Liver (tissue), 9 donors: ENCODE results near the gene KRT222. TPM values are rescaled to one million over a fixed set of nuclear protein-coding genes. Genes with fewer than 3 reads are reported as not detected.

Experiments
- DNase-seq: peaks from one replicate; pipeline ENCODE4 v3.0.0-alpha.2; 2017; ENCODE audit warnings: low spot score
- H3K27ac ChIP-seq, 2 donors: one replicate each; pipeline ENCODE4 v1.7.0; 2013; ENCODE audit warnings: inconsistent platforms in 2 of 2, low read length in 2 of 2, control low read depth in 1 of 2, low read depth in 1 of 2, mild to moderate bottlenecking in 1 of 2
- H3K27me3 ChIP-seq, 4 donors: one replicate each; pipeline versions ENCODE4 v1.6.1 to v1.7.0; 2013; ENCODE audit warnings: low read length in 3 of 4, inconsistent platforms in 1 of 4, mild to moderate bottlenecking in 1 of 4, moderate library complexity in 1 of 4; ENCODE audit not compliant: control insufficient read depth in 4 of 4, insufficient read depth in 4 of 4
- H3K36me3 ChIP-seq, 4 donors: one replicate each; pipeline versions ENCODE4 v1.6.1 to v1.7.0; 2013; ENCODE audit warnings: low read length in 3 of 4, mild to moderate bottlenecking in 3 of 4, low read depth in 1 of 4, moderate library complexity in 1 of 4; ENCODE audit not compliant: control insufficient read depth in 4 of 4, insufficient read depth in 3 of 4
- H3K4me1 ChIP-seq, 4 donors: one replicate each; pipeline versions ENCODE4 v1.6.1 to v1.7.0; 2013; ENCODE audit warnings: low read length in 3 of 4, mild to moderate bottlenecking in 3 of 4, moderate library complexity in 1 of 4; ENCODE audit not compliant: control insufficient read depth in 4 of 4, insufficient read depth in 4 of 4
- H3K4me3 ChIP-seq, 3 donors: one replicate each; pipeline versions ENCODE4 v1.6.1 to v1.7.0; 2013; ENCODE audit warnings: low read length in 3 of 3, control low read depth in 1 of 3, low read depth in 1 of 3, mild to moderate bottlenecking in 1 of 3
- H3K9ac ChIP-seq, 2 donors: one replicate each; pipeline ENCODE4 v1.7.0; 2013; ENCODE audit warnings: low read length in 2 of 2, mild to moderate bottlenecking in 2 of 2, moderate library complexity in 2 of 2, control low read depth in 1 of 2, low read depth in 1 of 2
- H3K9me3 ChIP-seq, 4 donors: one replicate each; pipeline versions ENCODE4 v1.6.1 to v1.7.0; 2013; ENCODE audit warnings: low read length in 3 of 4; ENCODE audit not compliant: control insufficient read depth in 4 of 4
- EGR1 ChIP-seq, 2 donors: IDR thresholded peaks; 2 replicates each; pipeline ENCODE4 v1.6.1; 2016 to 2018; ENCODE audit warnings: antibody characterized with exemption in 2 of 2, low read depth in 2 of 2
- FOXA1 ChIP-seq: IDR thresholded peaks from 2 replicates; pipeline ENCODE4 v1.6.1; 2016; ENCODE audit warnings: antibody characterized with exemption
- FOXA2 ChIP-seq: IDR thresholded peaks from 2 replicates; pipeline ENCODE4 v1.6.1; 2016; ENCODE audit warnings: antibody characterized with exemption
- GABPA ChIP-seq, 2 donors: IDR thresholded peaks in 1 of 2; conservative IDR thresholded peaks in 1 of 2; 2 replicates each; pipeline ENCODE4 v1.6.1; 2016; ENCODE audit warnings: antibody characterized with exemption in 2 of 2, mild to moderate bottlenecking in 1 of 2, moderate library complexity in 1 of 2
- HNF4A ChIP-seq, 2 donors: conservative IDR thresholded peaks; 2 replicates each; pipeline ENCODE4 v1.6.1; 2016; ENCODE audit warnings: antibody characterized with exemption in 2 of 2, mild to moderate bottlenecking in 2 of 2
- HNF4G ChIP-seq: IDR thresholded peaks from 2 replicates; pipeline ENCODE4 v1.6.1; 2016; ENCODE audit warnings: antibody characterized with exemption
- JUND ChIP-seq, 2 donors: IDR thresholded peaks; 2 replicates each; pipeline ENCODE4 v1.6.1; 2016; ENCODE audit warnings: antibody characterized with exemption in 2 of 2
- NR2F2 ChIP-seq: IDR thresholded peaks from 2 replicates; pipeline ENCODE4 v1.6.1; 2016; ENCODE audit warnings: antibody characterized with exemption
- RAD21 ChIP-seq, 2 donors: IDR thresholded peaks; 2 replicates each; pipeline ENCODE4 v1.6.1; 2016; ENCODE audit warnings: antibody characterized with exemption in 2 of 2, mild to moderate bottlenecking in 2 of 2
- SP1 ChIP-seq: IDR thresholded peaks from 2 replicates; pipeline ENCODE4 v1.6.1; 2018; ENCODE audit warnings: antibody characterized with exemption, mild to moderate bottlenecking
- WGBS: extraction: QIAGEN DNeasy Blood & Tissue Kit; methylation state at CpG from one replicate; pipeline ENCODE4 v1.1.7; 2013; 5-methylcytosine and 5-hydroxymethylcytosine counted together
- polyA plus RNA-seq, 2 donors: library from polyadenylated mRNA; stranded (reverse) in 1 of 2; unstranded in 1 of 2; fragments of 200-250 nt in 1 of 2; fragments of >200 nt in 1 of 2; fragmentation: Nextera tagmentation in 1 of 2; extraction: Ambion mirVana in 1 of 2; gene quantifications; one replicate each; pipeline versions ENCODE4 v1.2.1 to v1.2.3, GENCODE V29; 2013 to 2015
- total RNA-seq, 2 donors: library from RNA; depleted of rRNA; stranded (reverse); fragments of >200 nt; gene quantifications; one replicate each; pipeline ENCODE4 v1.2.3, GENCODE V29; 2014
- TF ChIP-seq, protein P1 (sequence below): IDR thresholded peaks from 2 replicates; pipeline ENCODE4 v1.6.1; 2016; ENCODE audit warnings: antibody characterized with exemption, mild to moderate bottlenecking
- TF ChIP-seq, protein P2 (sequence below): fragments of 150-350 bp; IDR thresholded peaks from 2 replicates; pipeline ENCODE4 v1.5.1; 2017; ENCODE audit warnings: improper control_type of control experiment, low read depth, low read length; ENCODE audit not compliant: missing input control
- TF ChIP-seq, protein P3 (sequence below): IDR thresholded peaks from 2 replicates; pipeline ENCODE4 v1.6.1; 2016; ENCODE audit warnings: antibody characterized with exemption
- donor health status: healthy.
- donor health status: healthy.
- donor health status: healthy.
- donor health status: healthy.
- donor health status: healthy.

The KRT222 gene
- total and polyA plus RNA-seq, 4 donors = 1.9 to 5.6 (median 2.9) TPM

GRCh38 chr17:40646791-40647623 is 18.0 kb downstream of the KRT222 start:
- H3K36me3 ChIP-seq = peaks cover 2 to 18% (median 8%) of the 10 kb centered on the region in 4 donors
- 9% methylated on average over 18 of the region's 18 CpGs for WGBS
- H3K27me3 ChIP-seq = no peaks in the 10 kb centered on the region
- TF ChIP-seq, protein P1, sequence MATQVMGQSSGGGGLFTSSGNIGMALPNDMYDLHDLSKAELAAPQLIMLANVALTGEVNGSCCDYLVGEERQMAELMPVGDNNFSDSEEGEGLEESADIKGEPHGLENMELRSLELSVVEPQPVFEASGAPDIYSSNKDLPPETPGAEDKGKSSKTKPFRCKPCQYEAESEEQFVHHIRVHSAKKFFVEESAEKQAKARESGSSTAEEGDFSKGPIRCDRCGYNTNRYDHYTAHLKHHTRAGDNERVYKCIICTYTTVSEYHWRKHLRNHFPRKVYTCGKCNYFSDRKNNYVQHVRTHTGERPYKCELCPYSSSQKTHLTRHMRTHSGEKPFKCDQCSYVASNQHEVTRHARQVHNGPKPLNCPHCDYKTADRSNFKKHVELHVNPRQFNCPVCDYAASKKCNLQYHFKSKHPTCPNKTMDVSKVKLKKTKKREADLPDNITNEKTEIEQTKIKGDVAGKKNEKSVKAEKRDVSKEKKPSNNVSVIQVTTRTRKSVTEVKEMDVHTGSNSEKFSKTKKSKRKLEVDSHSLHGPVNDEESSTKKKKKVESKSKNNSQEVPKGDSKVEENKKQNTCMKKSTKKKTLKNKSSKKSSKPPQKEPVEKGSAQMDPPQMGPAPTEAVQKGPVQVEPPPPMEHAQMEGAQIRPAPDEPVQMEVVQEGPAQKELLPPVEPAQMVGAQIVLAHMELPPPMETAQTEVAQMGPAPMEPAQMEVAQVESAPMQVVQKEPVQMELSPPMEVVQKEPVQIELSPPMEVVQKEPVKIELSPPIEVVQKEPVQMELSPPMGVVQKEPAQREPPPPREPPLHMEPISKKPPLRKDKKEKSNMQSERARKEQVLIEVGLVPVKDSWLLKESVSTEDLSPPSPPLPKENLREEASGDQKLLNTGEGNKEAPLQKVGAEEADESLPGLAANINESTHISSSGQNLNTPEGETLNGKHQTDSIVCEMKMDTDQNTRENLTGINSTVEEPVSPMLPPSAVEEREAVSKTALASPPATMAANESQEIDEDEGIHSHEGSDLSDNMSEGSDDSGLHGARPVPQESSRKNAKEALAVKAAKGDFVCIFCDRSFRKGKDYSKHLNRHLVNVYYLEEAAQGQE = no peak
- TF ChIP-seq SP1 (no peak), GABPA (IDR thresholded peaks at IDR 0.05 in 1 of 2, conservative IDR thresholded peaks at IDR 0.05 in 1 of 2) (no peak), FOXA2 (no peak), HNF4A (conservative IDR thresholded peaks at IDR 0.05) (no peak), FOXA1 (no peak), RAD21 (IDR thresholded peaks at IDR 0.05) (no peak), NR2F2 (no peak), EGR1 (IDR thresholded peaks at IDR 0.05; ENCODE audit: low read depth in 2 of 2) (no peak), JUND (IDR thresholded peaks at IDR 0.05) (no peak), HNF4G (no peak)
- TF ChIP-seq, protein P2, sequence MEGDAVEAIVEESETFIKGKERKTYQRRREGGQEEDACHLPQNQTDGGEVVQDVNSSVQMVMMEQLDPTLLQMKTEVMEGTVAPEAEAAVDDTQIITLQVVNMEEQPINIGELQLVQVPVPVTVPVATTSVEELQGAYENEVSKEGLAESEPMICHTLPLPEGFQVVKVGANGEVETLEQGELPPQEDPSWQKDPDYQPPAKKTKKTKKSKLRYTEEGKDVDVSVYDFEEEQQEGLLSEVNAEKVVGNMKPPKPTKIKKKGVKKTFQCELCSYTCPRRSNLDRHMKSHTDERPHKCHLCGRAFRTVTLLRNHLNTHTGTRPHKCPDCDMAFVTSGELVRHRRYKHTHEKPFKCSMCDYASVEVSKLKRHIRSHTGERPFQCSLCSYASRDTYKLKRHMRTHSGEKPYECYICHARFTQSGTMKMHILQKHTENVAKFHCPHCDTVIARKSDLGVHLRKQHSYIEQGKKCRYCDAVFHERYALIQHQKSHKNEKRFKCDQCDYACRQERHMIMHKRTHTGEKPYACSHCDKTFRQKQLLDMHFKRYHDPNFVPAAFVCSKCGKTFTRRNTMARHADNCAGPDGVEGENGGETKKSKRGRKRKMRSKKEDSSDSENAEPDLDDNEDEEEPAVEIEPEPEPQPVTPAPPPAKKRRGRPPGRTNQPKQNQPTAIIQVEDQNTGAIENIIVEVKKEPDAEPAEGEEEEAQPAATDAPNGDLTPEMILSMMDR = no peak
- TF ChIP-seq, protein P3, sequence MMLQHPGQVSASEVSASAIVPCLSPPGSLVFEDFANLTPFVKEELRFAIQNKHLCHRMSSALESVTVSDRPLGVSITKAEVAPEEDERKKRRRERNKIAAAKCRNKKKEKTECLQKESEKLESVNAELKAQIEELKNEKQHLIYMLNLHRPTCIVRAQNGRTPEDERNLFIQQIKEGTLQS = no peak
- H3K9ac ChIP-seq = peak overlapping the region; percentile 95 to 98
- peak overlapping the region; percentile 75 to 97 (median 90) for H3K4me3 ChIP-seq
- peaks cover 6 to 23% (median 18%) of the 10 kb centered on the region in 4 donors for H3K4me1 ChIP-seq
- DNase-seq = no peak
- H3K9me3 ChIP-seq = no peaks in the 10 kb centered on the region
- H3K27ac ChIP-seq = peak overlapping the region; percentile 99 to 100

GRCh38 chr17:40645943-40646342 is 19.0 kb downstream of the KRT222 start:
- no peak overlapping the region for H3K27ac ChIP-seq
- TF ChIP-seq FOXA1 (no peak), NR2F2 (no peak), JUND (IDR thresholded peaks at IDR 0.05) (no peak)
- H3K27me3 ChIP-seq = no peaks in the 10 kb centered on the region
- H3K36me3 ChIP-seq = peaks cover 2 to 25% (median 17%) of the 10 kb centered on the region in 4 donors
- H3K4me1 ChIP-seq = peaks cover 6 to 23% (median 18%) of the 10 kb centered on the region in 4 donors
- WGBS = 75% methylated on average over 2 of the region's 2 CpGs
- no peak for DNase-seq
- H3K9me3 ChIP-seq = no peaks in the 10 kb centered on the region
- peak overlapping the region in 1 of 2 donors; percentile 98 for H3K9ac ChIP-seq
- no peak overlapping the region for H3K4me3 ChIP-seq
